Right hindlimb (tissue), 1 donor: ENCODE results near the gene SEMA5B.
A peak's percentile ranks its signal among the peaks of the same experiment; 100 is the strongest.

ENCODE experiments used
- DNase-seq: peaks from one replicate; pipeline ENCODE4 v3.0.0-alpha.2; 2018

Gene SEMA5B

DNA sequence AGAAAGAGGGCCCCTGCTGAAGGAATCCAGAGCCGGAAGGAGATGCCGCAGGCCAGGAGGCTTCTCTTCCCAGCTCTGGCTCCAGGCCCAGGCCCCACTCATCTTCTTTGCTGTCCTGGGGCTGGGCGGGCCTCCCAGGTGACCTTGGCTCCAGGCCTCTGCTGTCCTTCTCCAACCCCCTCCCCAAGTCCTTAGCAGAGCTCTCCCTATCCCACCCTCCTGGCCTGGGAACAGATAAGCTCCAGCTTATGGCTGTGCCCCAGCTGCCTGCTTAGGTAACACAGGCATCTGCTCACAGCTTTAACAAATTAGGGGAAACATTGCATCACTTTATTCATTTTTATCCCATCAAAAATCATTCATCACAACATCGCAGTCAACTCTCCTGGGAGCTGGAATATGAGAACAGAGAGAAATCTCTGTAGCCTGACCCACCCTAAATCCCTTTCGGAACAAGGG, 86.9 kb downstream of the SEMA5B start:
- peak; percentile 63 for DNase-seq

DNA sequence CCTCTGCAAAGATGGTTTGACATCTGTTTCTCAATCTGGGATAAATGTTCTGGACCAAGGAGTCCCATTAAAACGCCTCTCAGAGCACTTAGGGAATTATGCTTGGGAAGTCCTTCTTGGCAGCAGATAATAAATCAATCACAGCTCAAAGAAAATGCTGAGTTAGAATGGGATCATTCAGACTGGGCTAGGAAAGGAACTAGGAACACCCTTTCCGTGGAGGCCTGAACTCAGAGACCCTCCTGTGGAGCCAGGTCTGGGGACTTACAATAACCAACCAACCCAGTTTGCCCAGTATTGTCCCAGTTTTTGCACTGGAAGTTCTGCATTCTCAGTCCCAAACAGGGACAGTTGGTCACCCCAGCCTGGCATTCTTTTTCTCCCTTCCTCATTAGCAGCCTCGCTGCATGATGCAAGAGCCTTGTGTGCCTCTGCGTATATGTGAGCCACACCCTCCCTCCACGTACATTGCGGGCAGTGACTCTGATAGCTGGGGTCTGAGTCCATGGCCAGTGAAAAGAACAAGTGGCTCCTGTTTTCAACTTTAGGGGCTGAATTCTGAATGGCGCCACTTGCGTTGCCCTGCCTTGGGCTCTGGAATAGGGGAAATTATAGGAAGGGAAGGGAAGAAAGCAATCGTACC, 88.7 kb downstream of the SEMA5B start:
- no peak for DNase-seq

DNA sequence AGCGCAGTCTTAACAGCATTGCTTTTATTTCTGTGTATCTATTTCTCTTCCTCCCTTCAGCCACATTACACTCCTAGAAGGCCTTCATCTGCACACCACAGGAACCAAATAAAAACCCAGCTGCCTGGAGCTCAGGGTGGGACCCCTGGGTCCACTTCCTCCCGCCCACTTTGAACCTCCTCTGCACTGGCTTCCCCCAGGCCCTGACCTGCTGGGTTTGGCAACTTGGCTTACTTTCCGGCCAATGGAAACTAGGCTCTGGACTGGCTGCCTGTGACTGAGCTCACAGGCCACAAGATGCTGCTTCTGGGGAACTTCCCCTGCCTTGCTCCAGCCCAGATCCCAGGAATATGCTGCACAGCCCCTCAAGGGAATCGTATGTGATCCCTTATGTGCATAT, 89.8 kb downstream of the SEMA5B start:
- no peak for DNase-seq

DNA sequence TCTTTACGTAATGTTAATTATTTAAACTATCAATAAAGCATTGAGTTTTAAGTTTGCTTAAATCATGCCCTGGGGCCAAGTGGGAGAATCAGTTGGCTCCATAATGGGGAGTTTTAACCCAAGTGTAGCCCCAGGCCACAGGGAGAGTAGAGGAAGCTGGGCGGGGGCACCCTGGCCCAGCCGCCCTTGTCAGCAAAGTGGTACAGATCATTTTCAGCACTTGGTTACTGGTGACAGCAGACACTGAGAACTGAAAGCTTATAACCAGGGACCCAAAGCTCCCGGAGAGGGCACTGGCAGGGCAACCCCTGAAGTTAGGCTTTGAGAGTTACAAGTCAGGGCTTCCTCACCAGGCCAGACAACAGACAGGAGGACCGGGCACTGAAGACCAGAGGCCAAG, 90.6 kb downstream of the SEMA5B start:
- DNase-seq = no peak

DNA sequence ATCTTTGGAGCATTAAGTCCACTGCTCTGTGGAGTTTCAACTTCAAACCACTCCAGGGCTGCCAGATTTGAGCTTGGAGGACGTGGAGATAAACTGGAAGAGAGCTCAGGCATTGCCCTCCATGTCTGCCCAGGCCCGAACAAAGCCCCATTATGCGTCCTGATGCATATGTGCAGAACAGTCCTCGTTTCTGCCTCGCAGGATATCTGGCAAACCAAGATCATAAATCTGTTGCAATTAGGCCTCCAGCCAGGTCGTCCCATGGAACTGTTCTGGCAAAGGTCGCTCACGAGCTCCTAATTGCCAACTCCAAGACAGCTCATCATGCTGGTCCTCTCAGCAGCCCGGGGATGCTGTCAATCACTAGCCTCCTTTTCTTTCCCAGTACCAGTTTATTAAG, 91.2 kb downstream of the SEMA5B start:
- no peak for DNase-seq

DNA sequence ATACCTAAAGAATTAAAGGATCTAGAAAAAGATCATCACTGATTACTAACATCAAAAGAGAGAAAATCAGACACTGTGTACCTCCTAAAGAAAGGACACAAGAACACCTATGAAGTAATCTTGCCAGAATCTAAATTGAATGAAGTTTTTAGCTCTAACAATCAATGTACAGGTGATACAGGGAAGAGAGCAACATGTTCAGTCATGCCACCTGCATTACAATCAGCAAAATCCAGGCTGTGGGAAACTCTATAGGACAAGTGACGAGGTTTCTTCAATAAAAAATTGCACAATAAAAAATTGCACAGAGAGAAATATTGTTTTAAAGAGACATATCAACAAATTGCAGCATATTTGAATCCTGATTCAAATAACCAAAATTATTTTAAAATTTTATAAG, 93.3 kb downstream of the SEMA5B start:
- DNase-seq = no peak

DNA sequence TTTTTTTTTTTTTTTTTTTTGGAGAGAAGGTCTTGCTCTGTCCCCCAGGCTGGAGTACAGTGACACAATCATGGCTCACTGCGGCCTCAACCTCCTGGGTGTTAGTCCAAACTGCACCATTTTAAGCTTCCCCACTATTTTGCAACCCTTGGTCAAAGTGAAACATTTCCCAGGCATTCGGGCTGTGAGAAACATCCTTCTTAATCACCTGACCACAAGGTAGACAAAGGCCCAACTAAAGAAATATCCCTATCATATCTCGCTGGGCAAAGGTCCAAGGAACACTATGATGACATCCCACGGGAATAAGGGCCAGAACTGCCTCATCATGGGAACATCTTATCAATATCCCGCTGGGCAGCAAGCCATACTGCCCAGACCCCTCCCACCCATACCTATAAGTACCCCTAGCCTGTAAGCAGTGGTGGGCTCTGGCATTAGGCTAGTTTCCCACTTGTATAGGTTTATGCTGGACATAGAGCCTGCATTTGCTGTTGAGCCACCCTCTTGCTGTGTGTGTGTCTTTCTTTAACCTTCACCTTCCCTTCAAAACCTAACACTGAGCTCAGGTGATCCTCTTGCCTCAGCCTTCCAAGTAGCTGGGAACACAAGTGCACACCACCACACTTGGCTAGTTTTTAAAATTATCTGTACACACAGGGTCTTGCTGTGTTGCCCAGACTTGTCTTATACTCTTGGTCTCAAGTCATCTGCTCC, 95.2 kb downstream of the SEMA5B start:
- DNase-seq = no peak

DNA sequence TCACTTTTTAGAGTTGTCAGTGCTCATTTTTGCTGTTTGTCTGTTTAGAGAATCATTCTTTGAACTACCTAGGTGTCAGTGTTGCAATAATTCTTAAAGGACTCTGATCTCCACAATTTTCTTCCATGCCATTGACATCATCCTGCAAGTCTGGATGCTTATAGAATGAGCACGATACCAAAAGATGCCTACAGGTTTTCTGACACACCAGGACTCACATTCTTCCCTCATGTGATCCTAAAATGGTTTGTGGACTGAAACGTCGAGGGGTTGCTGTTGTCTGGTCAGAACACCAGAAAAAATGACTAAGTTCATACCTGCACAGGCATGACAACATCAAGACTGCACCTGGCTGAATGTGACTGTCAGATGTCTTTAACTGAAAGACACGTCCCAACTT, 95.9 kb downstream of the SEMA5B start:
- no peak for DNase-seq

DNA sequence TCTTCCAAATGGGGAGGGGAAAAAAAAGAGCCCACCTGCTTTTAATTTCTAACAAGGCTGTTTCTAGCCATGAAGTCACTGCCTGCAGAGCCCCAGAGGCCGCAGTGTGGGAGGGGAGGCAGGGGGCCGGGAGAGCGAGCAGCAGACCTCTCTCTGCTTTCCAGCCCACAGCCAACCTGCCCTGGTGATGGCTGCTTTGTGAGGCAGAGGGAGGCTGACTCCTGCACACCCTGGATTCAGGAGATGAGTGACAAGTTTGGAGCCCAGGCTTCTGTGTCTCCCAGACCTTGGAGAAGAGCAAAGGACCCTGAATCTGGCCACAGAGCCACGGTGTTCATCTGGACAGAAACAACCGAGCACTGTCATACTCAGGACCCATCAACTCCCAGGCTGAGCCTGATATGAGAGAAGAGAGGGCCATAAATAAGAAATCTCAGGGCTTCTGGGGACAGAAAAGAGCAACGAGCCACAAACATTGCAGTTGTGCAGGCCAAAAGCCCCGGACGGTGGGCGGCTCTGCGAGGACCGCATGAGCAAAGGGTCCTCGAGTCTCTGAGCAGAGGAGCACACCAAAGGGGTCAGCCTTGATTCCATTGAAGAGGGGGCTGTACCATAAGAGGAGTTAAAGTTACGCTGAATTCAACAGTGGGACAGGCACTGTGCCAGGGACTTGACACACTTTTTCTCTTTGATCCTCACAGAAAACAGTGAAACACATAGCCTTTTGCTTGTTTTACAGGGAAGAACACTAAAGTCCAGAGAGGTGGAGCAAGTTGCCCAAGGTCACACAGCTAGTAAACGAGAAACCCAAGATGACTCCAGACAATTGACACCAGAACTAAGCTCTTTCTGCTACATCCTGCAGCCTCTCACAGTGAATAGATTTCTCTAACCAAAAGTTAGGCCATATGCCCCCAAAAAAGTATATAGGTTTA, 97.2 kb downstream of the SEMA5B start:
- DNase-seq = peak; percentile 70

DNA sequence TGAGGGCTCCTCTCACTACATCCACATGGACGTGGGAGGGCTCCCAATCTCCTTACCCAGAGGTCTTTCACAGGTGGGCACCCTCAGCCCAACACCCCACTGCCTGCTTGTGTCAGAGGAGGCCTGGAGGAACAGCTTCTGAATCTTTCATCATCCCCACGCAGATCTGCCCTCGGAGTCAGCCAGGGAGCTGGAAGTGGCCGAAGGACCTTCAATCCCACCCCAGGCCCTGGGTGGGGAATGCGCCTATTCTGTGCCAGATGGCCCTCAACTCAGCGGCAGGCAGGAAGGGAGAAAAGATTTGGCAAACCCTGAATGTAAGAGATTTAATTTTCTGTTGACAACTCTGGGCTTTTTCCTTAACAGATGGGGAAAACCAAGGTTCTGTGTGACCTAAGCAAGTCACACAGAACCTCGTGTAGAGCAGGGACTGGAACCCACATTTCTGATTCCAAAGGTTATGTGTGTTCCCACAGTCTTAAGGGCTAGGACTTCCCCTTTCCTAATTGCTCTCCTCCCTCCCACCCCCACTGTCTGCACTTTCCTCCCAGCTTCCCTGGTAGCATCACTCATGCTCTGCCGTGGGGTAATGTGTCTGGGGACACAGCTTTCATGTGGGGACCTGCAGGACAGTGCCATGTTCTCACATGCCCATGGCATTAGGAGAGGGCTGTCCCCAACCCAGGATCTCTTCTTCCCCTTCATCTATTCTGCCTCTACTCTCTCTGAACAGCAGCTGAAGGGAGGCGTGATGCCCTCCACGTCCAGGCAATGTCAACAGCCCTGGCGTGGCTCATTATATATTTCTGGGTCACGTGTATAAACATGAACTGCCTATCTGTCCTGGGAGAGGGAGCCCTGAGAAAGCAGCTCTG, 98.1 kb downstream of the SEMA5B start:
- no peak for DNase-seq

DNA sequence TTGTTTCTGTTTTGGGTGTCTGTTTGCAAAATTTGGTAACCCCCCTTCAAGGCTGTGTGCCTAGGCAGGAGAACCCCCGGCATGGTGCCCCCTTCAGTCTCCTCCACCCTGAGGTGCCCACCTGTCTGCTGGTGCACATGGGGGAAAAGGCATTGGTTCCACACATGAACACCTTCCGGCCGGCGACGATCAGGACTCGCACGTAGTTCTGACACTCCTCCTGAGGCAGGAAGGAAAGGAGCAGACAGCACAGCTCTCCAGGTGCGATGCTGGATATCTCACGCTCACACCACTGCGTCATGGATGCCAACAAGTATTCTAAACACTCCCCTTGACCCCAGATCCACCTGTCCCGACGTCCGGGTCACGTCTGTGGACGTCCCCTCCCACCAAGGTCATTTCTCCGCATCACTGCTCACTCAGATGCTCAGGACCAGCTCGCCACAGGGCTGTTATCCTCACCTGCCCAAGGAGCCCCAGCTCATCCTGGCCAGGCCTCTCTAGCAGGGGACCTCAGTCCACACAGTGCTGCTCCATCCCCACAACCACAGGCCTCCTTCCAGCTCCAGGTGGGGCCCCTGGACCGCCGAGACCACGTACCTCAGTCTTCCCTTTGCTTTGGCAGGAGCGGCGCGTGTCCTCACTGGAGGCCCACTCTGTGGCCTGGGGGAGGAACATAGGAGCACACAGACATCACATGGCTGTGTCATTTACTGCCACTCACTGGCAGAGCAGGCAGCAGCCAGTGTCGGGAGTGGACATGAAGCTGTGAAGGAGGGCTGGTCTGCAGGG, 99.0 kb downstream of the SEMA5B start:
- no peak for DNase-seq

DNA sequence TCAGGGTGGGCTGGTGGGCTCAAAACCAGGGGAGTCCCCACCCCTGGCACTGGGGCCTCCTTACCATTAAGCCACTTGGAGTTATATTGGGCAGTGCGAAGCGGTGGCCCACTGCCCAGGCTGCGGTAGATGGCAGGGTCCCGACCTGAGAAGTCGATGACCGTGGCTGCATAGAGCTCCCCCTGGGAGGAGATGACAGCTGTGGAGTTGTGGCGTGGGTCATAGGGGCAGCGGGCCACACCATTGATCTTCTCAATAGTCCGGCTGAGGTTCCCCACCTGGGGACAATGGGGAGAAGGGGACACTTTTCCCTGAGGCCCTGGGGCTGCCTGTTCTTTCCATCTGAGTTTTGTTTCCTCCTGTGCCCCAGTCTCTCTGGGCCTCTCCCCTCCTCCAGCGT, 99.8 kb downstream of the SEMA5B start:
- DNase-seq = no peak

DNA sequence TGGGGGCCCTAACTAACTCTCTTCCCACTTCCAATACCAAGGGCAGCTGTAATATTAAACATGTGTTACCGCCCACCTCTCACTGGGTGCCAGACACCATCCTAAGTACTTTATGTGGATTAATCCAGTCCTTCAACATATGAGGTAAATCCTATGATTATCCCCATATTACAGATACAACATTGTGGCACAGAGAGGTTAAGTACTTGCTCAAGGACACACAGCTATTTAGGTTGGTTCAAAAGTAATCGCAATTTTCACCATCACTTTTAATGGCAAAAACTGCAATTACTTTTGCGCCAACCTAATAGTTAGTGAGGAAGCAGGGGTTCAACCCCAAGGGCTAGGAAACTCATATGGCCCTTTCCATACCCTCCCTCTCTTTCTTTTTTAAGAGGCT, 100.8 kb downstream of the SEMA5B start:
- no peak for DNase-seq

DNA sequence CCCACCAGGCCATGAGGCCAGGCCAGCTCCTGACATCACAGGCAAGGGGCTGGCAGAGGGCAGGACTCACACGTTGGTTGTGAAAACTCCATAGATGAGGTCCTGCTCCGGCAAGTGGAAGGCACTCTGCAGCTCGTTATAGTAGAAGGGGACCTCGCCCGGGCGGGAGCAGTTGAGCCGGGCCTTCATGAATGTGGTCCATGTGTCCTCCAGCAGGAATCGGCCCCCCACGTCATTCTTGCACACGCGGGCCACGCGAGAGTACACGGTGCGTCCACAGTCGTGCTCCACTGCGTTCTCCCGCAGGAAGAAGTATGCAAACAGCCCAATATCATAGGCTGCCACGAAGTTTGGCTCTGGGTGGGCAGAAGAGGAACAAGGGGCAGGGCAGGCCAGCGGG, 101.2 kb downstream of the SEMA5B start:
- peak; percentile 11 for DNase-seq

DNA sequence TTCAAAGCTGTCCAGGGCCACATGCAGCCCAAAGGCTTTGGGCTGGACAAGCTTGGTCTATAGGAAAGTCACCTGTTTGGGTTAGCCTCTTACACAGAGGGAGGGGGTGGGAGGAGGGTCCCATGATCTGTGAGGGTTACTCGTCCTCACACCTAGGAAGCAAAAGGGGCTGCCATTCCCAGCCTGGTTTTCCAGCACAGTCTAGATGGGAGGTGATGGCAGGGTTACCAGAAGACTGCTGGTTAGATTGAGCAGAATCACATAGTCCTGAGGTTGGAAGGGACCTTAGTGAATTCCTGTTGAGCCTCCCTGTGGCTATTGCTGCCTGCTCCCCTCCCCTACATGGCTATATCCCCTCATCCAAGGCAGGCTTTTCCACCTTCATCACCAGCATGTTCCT, 101.8 kb downstream of the SEMA5B start:
- DNase-seq = peak; percentile 1

DNA sequence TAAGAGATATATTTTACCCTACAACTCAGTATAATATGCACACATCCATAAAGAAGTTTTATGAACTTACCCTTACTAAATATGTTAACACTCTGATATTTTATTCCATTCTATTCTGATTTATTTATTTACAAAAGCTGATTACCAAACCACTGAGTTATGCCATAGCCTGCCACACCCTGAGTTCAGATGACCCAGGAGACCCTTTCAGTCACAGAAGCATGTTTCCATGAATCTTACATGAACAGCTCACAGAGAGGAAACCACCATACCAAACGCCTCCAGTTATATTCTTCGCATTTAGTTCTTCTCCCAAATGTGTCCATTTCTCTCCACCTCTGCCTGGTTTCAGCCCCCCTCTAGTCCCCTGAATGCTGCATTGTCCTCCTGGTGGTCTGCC, 103.5 kb downstream of the SEMA5B start:
- no peak for DNase-seq

DNA sequence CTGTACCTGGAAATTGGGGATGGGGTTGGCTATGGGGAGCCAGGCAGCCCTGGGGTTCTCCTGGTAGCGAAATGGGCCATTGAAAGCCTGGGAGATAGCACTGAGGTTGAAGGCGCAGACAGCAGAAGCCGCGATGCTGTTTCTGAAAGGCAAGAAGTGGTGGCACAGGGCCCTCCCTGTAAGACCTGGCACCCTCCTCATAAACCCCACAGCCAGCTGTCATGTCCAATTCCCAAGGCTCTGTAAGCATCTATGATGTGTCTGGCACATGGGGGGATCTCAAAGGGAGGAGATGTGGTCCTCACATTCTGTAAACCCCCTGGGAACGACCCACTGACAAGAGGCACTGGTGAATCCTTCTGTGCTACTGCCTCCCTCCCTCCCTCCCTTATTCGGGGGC, 104.0 kb downstream of the SEMA5B start:
- DNase-seq = no peak

DNA sequence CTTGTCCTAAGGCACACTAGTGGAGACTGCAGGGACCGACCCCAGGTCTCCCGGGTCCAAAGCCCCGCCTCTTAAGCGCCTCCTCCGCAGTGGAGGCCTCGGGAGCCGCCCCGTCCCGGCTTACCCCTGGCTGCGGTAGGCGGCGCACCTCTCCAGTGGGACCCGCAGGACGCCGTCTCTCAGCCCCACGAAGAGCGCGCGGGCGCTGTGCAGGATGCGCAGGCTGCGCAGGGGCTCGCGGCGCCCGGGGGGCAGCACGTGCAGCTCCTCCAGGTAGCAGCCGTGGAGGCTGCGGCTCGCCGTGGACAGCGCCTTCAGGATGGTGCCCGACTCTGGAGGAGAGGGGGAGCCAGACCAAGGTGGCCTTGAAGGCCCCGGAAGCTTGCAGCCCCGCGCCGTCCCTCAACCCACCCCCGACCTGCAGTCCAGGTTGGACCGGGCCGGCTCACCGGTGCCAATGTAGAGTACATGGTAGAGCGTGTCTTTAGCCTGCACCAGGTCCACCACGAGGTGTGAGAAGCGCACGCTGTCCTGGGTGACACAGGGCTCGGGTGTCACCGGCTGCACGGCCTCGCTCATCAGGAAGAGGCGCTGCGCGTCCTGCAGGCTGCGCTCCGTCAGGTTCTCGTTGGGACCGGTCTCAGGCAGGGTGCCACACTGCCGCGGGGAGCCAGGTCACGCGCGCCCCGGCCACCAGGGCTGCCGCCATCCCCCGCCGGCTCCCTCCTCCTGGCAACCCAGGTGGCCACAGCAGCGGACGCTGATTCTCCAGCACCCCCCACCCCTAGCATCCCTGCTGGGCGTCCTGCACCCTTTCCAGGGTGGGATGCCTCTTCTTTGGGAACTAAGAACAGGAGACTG, 105.5 kb downstream of the SEMA5B start:
- peak; percentile 17 for DNase-seq

DNA sequence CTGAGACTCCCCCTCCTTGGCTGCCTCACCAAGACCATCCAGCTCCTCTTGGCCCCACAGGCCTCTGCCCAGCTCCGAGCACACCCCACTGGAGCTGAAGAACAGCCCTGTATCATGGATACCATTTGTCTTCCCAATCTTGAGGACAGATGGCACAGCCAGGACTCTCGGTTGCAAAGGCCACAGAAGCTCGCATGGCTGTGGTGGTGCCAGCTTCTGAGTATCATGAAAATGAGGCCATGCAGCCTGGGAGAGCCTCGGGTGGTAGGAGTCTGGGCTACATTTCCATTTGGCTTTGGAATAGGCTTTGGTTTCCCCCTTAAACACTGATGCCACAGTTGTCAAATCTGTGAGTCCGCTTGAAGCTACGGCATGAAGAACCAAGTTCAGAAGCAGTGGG, 106.6 kb downstream of the SEMA5B start:
- DNase-seq = peak; percentile 5

DNA sequence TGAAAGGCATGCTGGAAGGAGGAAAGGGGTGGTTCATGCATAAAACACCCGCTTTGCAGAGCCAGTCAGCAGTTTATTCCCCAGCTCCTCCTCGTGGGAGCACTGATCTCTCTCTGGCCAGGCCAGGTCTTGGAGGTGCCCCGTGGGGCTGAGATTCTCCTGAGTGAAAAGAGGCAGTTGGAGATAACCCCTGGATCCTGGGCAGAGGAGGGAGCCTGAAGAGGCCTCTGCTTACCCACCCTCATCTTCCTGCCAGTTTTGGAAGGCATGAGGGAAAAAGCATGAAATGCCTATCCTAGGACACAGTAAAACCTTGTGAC, 108.3 kb downstream of the SEMA5B start:
- no peak for DNase-seq
